ENCODE measurements around the gene SECISBP2. TPM values are rescaled to one million over a fixed set of nuclear protein-coding genes. Genes with fewer than 3 reads are reported as not detected.
"Not testable (repeated sequence)": the region's sequence is repeated elsewhere in the genome, so short reads cannot be mapped to it uniquely, and the experiment has no call there.

SECISBP2 gene
- 10 to 100 TPM; 16.2 to 20.6 (median 17.4) TPM for total RNA-seq
- 14.6 TPM for polyA plus RNA-seq
- long read RNA-seq, donor 1, transcript SECISBP2-202 (17 exons, 3,462 nt), result major isoform, 10 of 39 reads
- long read RNA-seq, donor 1, partial matches to known transcripts, result 15 of 39 reads
- long read RNA-seq, donor 1, other reads (novel, unspliced or antisense), result 13 of 39 reads
- long read RNA-seq, donor 2, partial matches to known transcripts, result 3 of 11 reads
- long read RNA-seq, donor 2, other reads (novel, unspliced or antisense), result 4 of 11 reads
- long read RNA-seq, donor 3, partial matches to known transcripts, result 23 of 39 reads
- long read RNA-seq, donor 3, other reads (novel, unspliced or antisense), result 16 of 39 reads
- long read RNA-seq, donor 4, partial matches to known transcripts, result 1 of 7 reads
- long read RNA-seq, donor 4, other reads (novel, unspliced or antisense), result 5 of 7 reads

- ATAC-seq (peak; percentile 99), DNase-seq (peak; percentile 98 to 99 (median 99))
- peak within 1 kb of the TSS; percentile 97 for H3K27ac ChIP-seq (ENCODE audit: low read length)
- no peaks in the 10 kb centered on the region for H3K4me1 ChIP-seq (ENCODE audit: control insufficient read depth, insufficient read depth, low read length)
- H3K27me3 ChIP-seq (ENCODE audit: control insufficient read depth, insufficient read depth), result no peaks in the 10 kb centered on the region
- intact Hi-C loops (cut with DNase I), result no loop called here
- WGBS, result under 1% methylated on average over 91 of the region's 91 CpGs
- H3K4me3 ChIP-seq (ENCODE audit: low read length), result peak within 1 kb of the TSS; percentile 69
- no peaks in the 10 kb centered on the region for H3K9me3 ChIP-seq (ENCODE audit: control insufficient read depth, low read length)
Measured at GRCh38 chr9:89318123-89319014, at the start of gene SECISBP2. Gene SECISBP2, plus strand, starts transcription at chr9:89318500. Its CDS starts 77 bp downstream, at chr9:89318577.

- intact Hi-C loops (cut with DNase I), result loop anchor here in 2 of 4 donors (10.0 kb wide), 1 partner anchor 689 kb away; no protein-coding TSS in a partner anchor
Measured at GRCh38 chr9:89273528-89274279, 44.6 kb upstream of the SECISBP2 start.

GRCh38 chr9:89274838-89275237, 43.5 kb upstream of the SECISBP2 start:
- H3K4me1 ChIP-seq (ENCODE audit: control insufficient read depth, insufficient read depth, low read length), result no peaks in the 10 kb centered on the region
- H3K4me3 ChIP-seq (ENCODE audit: low read length), result no peak overlapping the region
- no peaks in the 10 kb centered on the region for H3K9me3 ChIP-seq (ENCODE audit: control insufficient read depth, low read length)
- no peak overlapping the region for H3K27ac ChIP-seq (ENCODE audit: low read length)
- no peak for ATAC-seq
- intact Hi-C loops (cut with DNase I), result loop anchor here in 2 of 4 donors (10.0 kb wide), 1 partner anchor 690 kb away; no protein-coding TSS in a partner anchor
- 80% methylated on average over 5 of the region's 5 CpGs for WGBS
- no peak for DNase-seq
- H3K27me3 ChIP-seq (ENCODE audit: control insufficient read depth, insufficient read depth), result no peaks in the 10 kb centered on the region

More at GRCh38 chr9:89273528-89274279, 44.6 kb upstream of the SECISBP2 start:
- Histone ChIP-seq H3K9me3 (ENCODE audit: control insufficient read depth, low read length) (no peaks in the 10 kb centered on the region), H3K27me3 (ENCODE audit: control insufficient read depth, insufficient read depth) (no peaks in the 10 kb centered on the region), H3K27ac (ENCODE audit: low read length) (no peak overlapping the region), H3K4me1 (ENCODE audit: control insufficient read depth, insufficient read depth, low read length) (no peaks in the 10 kb centered on the region), H3K4me3 (ENCODE audit: low read length) (no peak overlapping the region)
- no peak for DNase-seq
- WGBS, result 71% methylated on average over 3 of the region's 3 CpGs
- no peak for ATAC-seq

- ATAC-seq; H3K9me3 ChIP-seq (ENCODE audit: control insufficient read depth, low read length); DNase-seq; H3K4me1 ChIP-seq (ENCODE audit: control insufficient read depth, insufficient read depth, low read length); H3K27ac ChIP-seq (ENCODE audit: low read length); H3K4me3 ChIP-seq (ENCODE audit: low read length); H3K27me3 ChIP-seq (ENCODE audit: control insufficient read depth, insufficient read depth): not testable (repeated sequence)
- intact Hi-C loops (cut with DNase I), result loop anchor here in 2 of 4 donors (10.0 kb wide), 1 partner anchor 691 kb away; no protein-coding TSS in a partner anchor
- 99% methylated on average over 2 of the region's 2 CpGs for WGBS
Measured at GRCh38 chr9:89276040-89276439, 42.3 kb upstream of the SECISBP2 start.

- Histone ChIP-seq H3K27ac (ENCODE audit: low read length) (no peak overlapping the region), H3K9me3 (ENCODE audit: control insufficient read depth, low read length) (no peaks in the 10 kb centered on the region), H3K4me3 (ENCODE audit: low read length) (no peak overlapping the region), H3K27me3 (ENCODE audit: control insufficient read depth, insufficient read depth) (no peaks in the 10 kb centered on the region), H3K4me1 (ENCODE audit: control insufficient read depth, insufficient read depth, low read length) (no peaks in the 10 kb centered on the region)
- ATAC-seq, result no peak
- intact Hi-C loops (cut with DNase I), result loop anchor here in 2 of 4 donors (10.0 kb wide), 1 partner anchor 692 kb away; no protein-coding TSS in a partner anchor
- no peak for DNase-seq
- WGBS, result 97% methylated on average over 2 of the region's 2 CpGs
Measured at GRCh38 chr9:89277043-89277442, 41.3 kb upstream of the SECISBP2 start.

GRCh38 chr9:89277454-89277853, 40.8 kb upstream of the SECISBP2 start:
- H3K27me3 ChIP-seq (ENCODE audit: control insufficient read depth, insufficient read depth), result no peaks in the 10 kb centered on the region
- intact Hi-C loops (cut with DNase I), result loop anchor here in 2 of 4 donors (10.0 kb wide), 1 partner anchor 693 kb away; no protein-coding TSS in a partner anchor
- DNase-seq, result no peak
- no peak for ATAC-seq
- H3K4me1 ChIP-seq (ENCODE audit: control insufficient read depth, insufficient read depth, low read length), result no peaks in the 10 kb centered on the region
- H3K9me3 ChIP-seq (ENCODE audit: control insufficient read depth, low read length), result no peaks in the 10 kb centered on the region
- H3K27ac ChIP-seq (ENCODE audit: low read length), result no peak overlapping the region
- no peak overlapping the region for H3K4me3 ChIP-seq (ENCODE audit: low read length)

GRCh38 chr9:89278551-89278950, 39.7 kb upstream of the SECISBP2 start:
- Histone ChIP-seq H3K27ac (ENCODE audit: low read length) (no peak overlapping the region), H3K27me3 (ENCODE audit: control insufficient read depth, insufficient read depth) (no peaks in the 10 kb centered on the region), H3K9me3 (ENCODE audit: control insufficient read depth, low read length) (no peaks in the 10 kb centered on the region), H3K4me3 (ENCODE audit: low read length) (no peak overlapping the region), H3K4me1 (ENCODE audit: control insufficient read depth, insufficient read depth, low read length) (no peaks in the 10 kb centered on the region)
- intact Hi-C loops (cut with DNase I), result loop anchor here in 2 of 4 donors (10.0 kb wide), 1 partner anchor 694 kb away; no protein-coding TSS in a partner anchor
- DNase-seq, result no peak
- WGBS, result 98% methylated on average over 2 of the region's 2 CpGs
- no peak for ATAC-seq

- 65% methylated on average over 5 of the region's 5 CpGs for WGBS
- DNase-seq, result no peak
- intact Hi-C loops (cut with DNase I), result loop anchor here in 2 of 4 donors (10.0 kb wide), 1 partner anchor 694 kb away; no protein-coding TSS in a partner anchor
- Histone ChIP-seq H3K27me3 (ENCODE audit: control insufficient read depth, insufficient read depth) (no peaks in the 10 kb centered on the region), H3K4me3 (ENCODE audit: low read length) (no peak overlapping the region), H3K9me3 (ENCODE audit: control insufficient read depth, low read length) (no peaks in the 10 kb centered on the region), H3K4me1 (ENCODE audit: control insufficient read depth, insufficient read depth, low read length) (no peaks in the 10 kb centered on the region), H3K27ac (ENCODE audit: low read length) (no peak overlapping the region)
- ATAC-seq, result no peak
Measured at GRCh38 chr9:89278997-89279739, 39.1 kb upstream of the SECISBP2 start.

- no peak overlapping the region for H3K27ac ChIP-seq (ENCODE audit: low read length)
- DNase-seq (no peak), ATAC-seq (no peak)
- H3K4me3 ChIP-seq (ENCODE audit: low read length), result no peak overlapping the region
- intact Hi-C loops (cut with DNase I), result no loop called here
- H3K4me1 ChIP-seq (ENCODE audit: control insufficient read depth, insufficient read depth, low read length), result no peaks in the 10 kb centered on the region
- WGBS, result 72% methylated on average over 2 of the region's 2 CpGs
- no peaks in the 10 kb centered on the region for H3K27me3 ChIP-seq (ENCODE audit: control insufficient read depth, insufficient read depth)
- H3K9me3 ChIP-seq (ENCODE audit: control insufficient read depth, low read length), result no peaks in the 10 kb centered on the region
Measured at GRCh38 chr9:89281106-89281505, 37.2 kb upstream of the SECISBP2 start.

Measured in right cardiac atrium (tissue), 5 donors.